OCI-LY1 (cell line): ENCODE measurements around the gene HSD17B7.

Experiments
- H2AFZ ChIP-seq: fragments of 200-600 bp; sonication (generic), shearing (Covaris generic); 2 replicates; pipeline ENCODE4 v1.6.0; 2014; ENCODE audit warnings: antibody characterized with exemption, mild to moderate bottlenecking, low read length
- H3F3A ChIP-seq: fragments of 200-600 bp; sonication (generic), shearing (Covaris generic); 2 replicates; pipeline ENCODE4 v1.6.0; 2014; ENCODE audit warnings: mild to moderate bottlenecking, antibody characterized with exemption, low read length, moderate library complexity; ENCODE audit not compliant: insufficient read depth
- H3K27ac ChIP-seq: fragments of 200-600 bp; sonication (generic); 2 replicates; pipeline ENCODE4 v1.5.1; 2014; ENCODE audit warnings: low read length, mixed run types, mild to moderate bottlenecking, low read depth; ENCODE audit not compliant: poor library complexity, severe bottlenecking
- H3K27me3 ChIP-seq: fragments of 200-600 bp; sonication (generic); 2 replicates; pipeline ENCODE4 v1.6.0; 2014; ENCODE audit warnings: antibody characterized with exemption, mild to moderate bottlenecking, low read length, moderate library complexity; ENCODE audit not compliant: insufficient read depth
- H3K36me3 ChIP-seq: fragments of 200-600 bp; sonication (generic); 2 replicates; pipeline ENCODE4 v1.6.1; 2014; ENCODE audit warnings: mild to moderate bottlenecking, antibody characterized with exemption, low read length, moderate library complexity, mixed read lengths; ENCODE audit not compliant: insufficient read depth
- H3K4me1 ChIP-seq: fragments of 200-600 bp; sonication (generic); 2 replicates; pipeline ENCODE4 v1.5.1; 2014; ENCODE audit warnings: mild to moderate bottlenecking, low read length, moderate library complexity; ENCODE audit not compliant: insufficient read depth, severe bottlenecking
- H3K4me2 ChIP-seq: fragments of 200-600 bp; sonication (generic), shearing (Covaris generic); 2 replicates; pipeline ENCODE4 v1.6.1; 2014; ENCODE audit warnings: low read length
- H3K4me3 ChIP-seq: fragments of 200-600 bp; sonication (generic); 2 replicates; pipeline ENCODE4 v1.5.1; 2014; ENCODE audit warnings: low read length, low read depth, mild to moderate bottlenecking, mixed read lengths; ENCODE audit not compliant: poor library complexity, severe bottlenecking
- H3K79me2 ChIP-seq: fragments of 200-600 bp; shearing (Covaris generic); 2 replicates; pipeline ENCODE4 v1.6.1; 2016; ENCODE audit warnings: mixed run types, low read length, mixed read lengths; ENCODE audit not compliant: insufficient read depth
- H3K9ac ChIP-seq: fragments of 200-600 bp; sonication (generic), shearing (Covaris generic); 2 replicates; pipeline ENCODE4 v1.6.1; 2014; ENCODE audit warnings: mild to moderate bottlenecking, low read length, mixed read lengths
- H3K9me2 ChIP-seq: fragments of 200-600 bp; sonication (generic), shearing (Covaris generic); 2 replicates; pipeline ENCODE4 v1.6.1; 2014; ENCODE audit warnings: low read depth, mild to moderate bottlenecking, low read length, mixed read lengths
- H3K9me3 ChIP-seq: fragments of 200-600 bp; shearing (Covaris generic); 2 replicates; pipeline ENCODE4 v1.6.1; 2014; ENCODE audit warnings: low read length, mixed read lengths
- H4K20me1 ChIP-seq: fragments of 200-600 bp; sonication (generic), shearing (Covaris generic); 2 replicates; pipeline ENCODE4 v1.6.0; 2016; ENCODE audit warnings: mild to moderate bottlenecking, low read length; ENCODE audit not compliant: insufficient read depth
- EZH2 ChIP-seq: fragments of 200-600 bp; sonication (generic), shearing (Covaris generic); IDR thresholded peaks from 2 replicates; pipeline ENCODE4 v1.8.0; 2017; ENCODE audit warnings: borderline replicate concordance, mixed run types, mild to moderate bottlenecking, antibody characterized with exemption, low read length, moderate library complexity, mixed read lengths
- TF ChIP-seq, protein P1 (sequence below): fragments of 200-600 bp; sonication (generic), shearing (Covaris generic); IDR thresholded peaks from 2 replicates; pipeline ENCODE4 v1.5.1; 2017; ENCODE audit warnings: mild to moderate bottlenecking, antibody characterized with exemption, low read length, moderate library complexity, mixed read lengths

Gene HSD17B7

DNA sequence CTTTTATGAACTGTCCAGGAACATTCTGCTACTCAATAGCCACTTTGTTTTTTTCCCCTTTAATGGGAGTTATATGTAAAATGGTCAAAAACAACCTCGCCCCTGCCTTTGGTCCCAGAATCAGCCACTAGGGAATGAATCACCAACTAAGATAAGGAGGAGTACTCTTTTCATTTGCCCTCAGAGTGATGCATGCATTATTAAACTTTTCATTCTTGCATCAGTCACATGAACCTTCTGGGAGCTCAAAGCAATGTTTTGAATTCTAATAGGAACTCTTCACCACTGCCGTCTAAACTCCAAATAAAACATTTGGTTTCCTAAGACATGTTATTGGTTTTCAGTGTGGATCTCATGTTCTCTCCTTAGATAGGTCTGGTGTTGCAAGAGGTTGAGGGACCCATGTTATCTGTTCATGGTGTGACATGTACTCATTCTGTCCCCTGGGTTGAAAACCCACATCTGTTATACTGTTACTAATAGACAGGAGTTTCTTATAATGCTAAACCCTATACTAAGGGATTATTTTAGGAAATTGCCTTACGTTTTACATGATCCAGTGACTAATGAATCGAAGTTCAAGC lies 17.8 kb upstream of the HSD17B7 start:
- Histone ChIP-seq H3K27ac (no peak overlapping the region), H3K9me3 (no peaks in the 10 kb centered on the region), H2AFZ (no peak overlapping the region), H3F3A (no peaks in the 10 kb centered on the region), H3K36me3 (no peaks in the 10 kb centered on the region), H3K79me2 (no peaks in the 10 kb centered on the region), H3K4me2 (no peak overlapping the region), H3K27me3 (no peaks in the 10 kb centered on the region), H3K9ac (no peak overlapping the region), H3K9me2 (no peaks in the 10 kb centered on the region), H3K4me1 (no peaks in the 10 kb centered on the region), H4K20me1 (no peaks in the 10 kb centered on the region), H3K4me3 (no peak overlapping the region)
- TF ChIP-seq, protein P1, sequence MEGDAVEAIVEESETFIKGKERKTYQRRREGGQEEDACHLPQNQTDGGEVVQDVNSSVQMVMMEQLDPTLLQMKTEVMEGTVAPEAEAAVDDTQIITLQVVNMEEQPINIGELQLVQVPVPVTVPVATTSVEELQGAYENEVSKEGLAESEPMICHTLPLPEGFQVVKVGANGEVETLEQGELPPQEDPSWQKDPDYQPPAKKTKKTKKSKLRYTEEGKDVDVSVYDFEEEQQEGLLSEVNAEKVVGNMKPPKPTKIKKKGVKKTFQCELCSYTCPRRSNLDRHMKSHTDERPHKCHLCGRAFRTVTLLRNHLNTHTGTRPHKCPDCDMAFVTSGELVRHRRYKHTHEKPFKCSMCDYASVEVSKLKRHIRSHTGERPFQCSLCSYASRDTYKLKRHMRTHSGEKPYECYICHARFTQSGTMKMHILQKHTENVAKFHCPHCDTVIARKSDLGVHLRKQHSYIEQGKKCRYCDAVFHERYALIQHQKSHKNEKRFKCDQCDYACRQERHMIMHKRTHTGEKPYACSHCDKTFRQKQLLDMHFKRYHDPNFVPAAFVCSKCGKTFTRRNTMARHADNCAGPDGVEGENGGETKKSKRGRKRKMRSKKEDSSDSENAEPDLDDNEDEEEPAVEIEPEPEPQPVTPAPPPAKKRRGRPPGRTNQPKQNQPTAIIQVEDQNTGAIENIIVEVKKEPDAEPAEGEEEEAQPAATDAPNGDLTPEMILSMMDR = no peak
- no peak for TF ChIP-seq EZH2

DNA sequence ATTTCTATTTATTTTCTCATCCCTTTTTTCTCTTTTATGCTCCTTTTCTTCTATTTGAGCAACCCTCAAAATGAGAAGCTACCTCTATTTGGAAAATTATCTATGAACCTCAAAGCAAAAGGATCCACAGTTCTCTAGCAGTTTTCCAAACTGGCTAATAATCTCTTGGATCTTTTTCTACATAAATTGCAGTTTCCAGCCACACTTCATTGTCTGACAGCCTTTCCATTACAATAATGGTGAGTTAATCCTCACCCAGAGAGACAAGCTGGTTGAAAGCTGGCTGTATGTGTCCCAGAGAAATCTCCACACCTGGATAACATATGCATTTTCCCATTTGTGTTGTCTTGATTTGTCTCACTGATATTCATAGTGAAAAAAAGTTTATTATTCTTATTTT lies 16.5 kb upstream of the HSD17B7 start:
- Histone ChIP-seq H2AFZ (no peak overlapping the region), H3K4me1 (no peaks in the 10 kb centered on the region), H3K27me3 (no peaks in the 10 kb centered on the region), H3K9me3 (no peaks in the 10 kb centered on the region), H3K9me2 (no peaks in the 10 kb centered on the region), H3F3A (no peaks in the 10 kb centered on the region), H3K79me2 (no peaks in the 10 kb centered on the region), H3K4me2 (no peak overlapping the region), H3K9ac (no peak overlapping the region), H3K36me3 (no peaks in the 10 kb centered on the region), H3K4me3 (no peak overlapping the region), H3K27ac (no peak overlapping the region), H4K20me1 (no peaks in the 10 kb centered on the region)
- TF ChIP-seq, protein P1 = no peak

DNA sequence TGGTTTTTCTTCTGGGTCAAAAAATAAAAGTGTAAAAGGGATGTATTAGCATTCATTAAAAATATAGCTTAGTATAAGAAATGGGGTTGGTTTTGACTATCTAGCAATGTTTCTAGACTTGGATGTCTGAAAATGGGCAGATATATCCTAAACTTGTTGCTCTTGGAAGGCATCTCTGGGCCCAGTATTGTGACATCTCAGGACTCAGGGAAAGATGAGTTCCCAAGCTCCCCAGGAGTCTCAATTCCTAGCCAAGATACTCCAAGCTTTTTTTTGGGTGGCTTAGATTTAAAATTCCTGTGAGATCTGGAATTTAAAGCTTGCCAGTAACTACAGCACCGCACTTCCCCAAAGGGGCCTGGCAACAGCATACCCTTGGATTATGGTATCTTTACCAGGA lies 11.5 kb upstream of the HSD17B7 start:
- no peaks in the 10 kb centered on the region for H4K20me1 ChIP-seq
- no peaks in the 10 kb centered on the region for H3K4me1 ChIP-seq
- 0 out of 2 replicates have a peak, but pooled peaks cover 3% of the 10 kb centered on the region for H3K27me3 ChIP-seq
- no peaks in the 10 kb centered on the region for H3F3A ChIP-seq
- H3K4me3 ChIP-seq = no peak overlapping the region
- no peaks in the 10 kb centered on the region for H3K9me2 ChIP-seq
- TF ChIP-seq EZH2 = no peak
- TF ChIP-seq, protein P1 = no peak
- H3K27ac ChIP-seq = no peak overlapping the region
- H3K9ac ChIP-seq = no peak overlapping the region
- H3K79me2 ChIP-seq = no peaks in the 10 kb centered on the region
- H3K36me3 ChIP-seq = no peaks in the 10 kb centered on the region
- no peak overlapping the region for H2AFZ ChIP-seq
- H3K9me3 ChIP-seq = no peaks in the 10 kb centered on the region
- no peak overlapping the region for H3K4me2 ChIP-seq
